ENCODE results near the gene PLEKHB1.

DNA sequence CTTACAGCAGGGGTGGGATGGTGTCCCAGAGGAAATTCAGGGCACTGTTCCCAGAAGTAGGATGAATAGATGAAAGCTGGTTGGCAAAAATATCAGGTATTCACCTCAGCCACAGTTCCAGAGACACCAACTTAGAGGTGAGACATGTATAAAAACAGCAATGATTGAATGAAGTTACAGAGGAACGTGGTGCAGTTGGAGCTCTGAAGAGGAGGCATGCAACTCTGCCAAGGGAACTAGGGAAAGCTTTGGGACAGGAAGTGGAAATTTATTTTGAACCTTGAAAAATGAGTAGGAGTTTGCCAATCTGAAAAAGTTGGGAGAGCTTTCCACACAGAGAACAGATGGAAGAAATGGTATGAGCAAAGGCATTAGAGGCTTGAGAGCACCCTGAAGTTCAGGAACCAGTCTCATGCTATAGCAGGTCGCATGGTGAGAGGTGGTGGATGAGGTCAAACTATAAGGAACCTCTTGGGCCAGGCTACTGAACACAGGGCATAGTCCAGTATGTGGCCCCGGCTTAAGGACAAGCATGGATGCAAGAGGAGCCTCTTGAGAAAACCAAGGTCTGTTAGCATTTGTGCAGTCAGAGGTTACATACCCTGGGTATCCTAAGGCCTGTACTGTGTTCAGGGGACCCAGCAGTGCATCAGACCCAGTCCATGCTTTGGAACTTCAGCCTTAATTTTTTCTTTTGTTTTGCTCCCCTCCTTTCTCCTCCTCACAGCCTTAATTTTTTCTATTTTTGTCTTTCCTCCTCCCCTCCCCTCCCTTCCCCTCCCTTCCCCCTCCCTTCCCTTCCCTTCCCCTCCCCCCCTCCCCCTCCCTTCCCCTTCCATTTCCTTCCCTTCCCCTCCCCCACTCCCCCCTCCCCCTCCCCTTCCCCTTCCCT, 17.5 kb downstream of the PLEKHB1 start:
- TF ChIP-seq, protein P1, sequence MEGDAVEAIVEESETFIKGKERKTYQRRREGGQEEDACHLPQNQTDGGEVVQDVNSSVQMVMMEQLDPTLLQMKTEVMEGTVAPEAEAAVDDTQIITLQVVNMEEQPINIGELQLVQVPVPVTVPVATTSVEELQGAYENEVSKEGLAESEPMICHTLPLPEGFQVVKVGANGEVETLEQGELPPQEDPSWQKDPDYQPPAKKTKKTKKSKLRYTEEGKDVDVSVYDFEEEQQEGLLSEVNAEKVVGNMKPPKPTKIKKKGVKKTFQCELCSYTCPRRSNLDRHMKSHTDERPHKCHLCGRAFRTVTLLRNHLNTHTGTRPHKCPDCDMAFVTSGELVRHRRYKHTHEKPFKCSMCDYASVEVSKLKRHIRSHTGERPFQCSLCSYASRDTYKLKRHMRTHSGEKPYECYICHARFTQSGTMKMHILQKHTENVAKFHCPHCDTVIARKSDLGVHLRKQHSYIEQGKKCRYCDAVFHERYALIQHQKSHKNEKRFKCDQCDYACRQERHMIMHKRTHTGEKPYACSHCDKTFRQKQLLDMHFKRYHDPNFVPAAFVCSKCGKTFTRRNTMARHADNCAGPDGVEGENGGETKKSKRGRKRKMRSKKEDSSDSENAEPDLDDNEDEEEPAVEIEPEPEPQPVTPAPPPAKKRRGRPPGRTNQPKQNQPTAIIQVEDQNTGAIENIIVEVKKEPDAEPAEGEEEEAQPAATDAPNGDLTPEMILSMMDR (IDR thresholded peaks at IDR 0.05): no peak
- TF ChIP-seq POLR2A (IDR thresholded peaks at IDR 0.05): no peak

Data from heart left ventricle (tissue), 13 donors.